GM23338 (cell line): Measurements from ENCODE around the gene CES2. TPM values are rescaled to one million over a fixed set of nuclear protein-coding genes. Genes with fewer than 3 reads are reported as not detected.

Source experiments
- ATAC-seq: fragments of 200-7000 bp; cut with Tn5 transposase; 3 replicates; pipeline ENCODE4 v1.9.1; 2020
- DNase-seq: peaks from one replicate; pipeline ENCODE4 v3.0.0-alpha.2; 2015; ENCODE audit warnings: low spot score
- H2AFZ ChIP-seq: fragments of 200-600 bp; sonication (generic); 2 replicates; pipeline ENCODE4 v1.8.0; 2016; ENCODE audit warnings: antibody characterized with exemption, mild to moderate bottlenecking, moderate library complexity
- H3F3A ChIP-seq: fragments of 200-600 bp; sonication (generic); replicated peaks from 2 replicates; pipeline ENCODE4 v1.8.0; 2017; ENCODE audit warnings: antibody characterized with exemption, mixed run types, low read depth
- H3K27ac ChIP-seq: fragments of 200-600 bp; sonication (generic); 2 replicates; pipeline ENCODE4 v1.6.1; 2016; ENCODE audit warnings: low read depth
- H3K27me3 ChIP-seq: fragments of 200-600 bp; sonication (generic); 2 replicates; pipeline ENCODE4 v1.8.0; 2016; ENCODE audit warnings: mild to moderate bottlenecking, mixed run types, moderate library complexity; ENCODE audit not compliant: insufficient read depth
- H3K36me3 ChIP-seq: fragments of 200-600 bp; sonication (generic); 2 replicates; pipeline ENCODE4 v1.8.0; 2016; ENCODE audit warnings: mild to moderate bottlenecking; ENCODE audit not compliant: insufficient read depth
- H3K4me1 ChIP-seq: fragments of 200-600 bp; sonication (generic); 2 replicates; pipeline ENCODE4 v1.8.0; 2016; ENCODE audit warnings: mild to moderate bottlenecking, moderate library complexity; ENCODE audit not compliant: insufficient read depth
- H3K4me2 ChIP-seq: fragments of 200-600 bp; sonication (generic); 2 replicates; pipeline ENCODE4 v1.7.1; 2017; ENCODE audit warnings: mixed run types
- H3K4me3 ChIP-seq: fragments of 200-600 bp; sonication (generic); 2 replicates; pipeline ENCODE4 v1.6.1; 2016; ENCODE audit warnings: mixed run types
- H3K79me2 ChIP-seq: fragments of 200-600 bp; sonication (generic); replicated peaks from 2 replicates; pipeline ENCODE4 v1.8.0; 2017; ENCODE audit warnings: mild to moderate bottlenecking; ENCODE audit not compliant: insufficient read depth
- H3K9me2 ChIP-seq: fragments of 200-600 bp; sonication (generic); 2 replicates; pipeline ENCODE4 v1.8.0; 2017; ENCODE audit not compliant: insufficient read depth
- H4K20me1 ChIP-seq: fragments of 200-600 bp; sonication (generic); replicated peaks from 2 replicates; pipeline ENCODE4 v1.8.0; 2017; ENCODE audit warnings: mild to moderate bottlenecking; ENCODE audit not compliant: insufficient read depth
- H3K27ac Mint-ChIP-seq: 2 replicates; pipeline ENCODE4 v1.8.0; 2020; ENCODE audit warnings: inconsistent platforms, mild to moderate bottlenecking, moderate library complexity, mixed read lengths
- H3K27me3 Mint-ChIP-seq: 3 replicates; pipeline ENCODE4 v1.8.0; 2022; ENCODE audit warnings: low read depth, mild to moderate bottlenecking, moderate library complexity, mixed read lengths, inconsistent platforms; ENCODE audit not compliant: insufficient read depth, poor library complexity
- H3K36me3 Mint-ChIP-seq: 3 replicates; pipeline ENCODE4 v1.8.0; 2021; ENCODE audit warnings: low read depth, mild to moderate bottlenecking, inconsistent platforms, moderate library complexity, mixed read lengths
- H3K4me1 Mint-ChIP-seq: 3 replicates; pipeline ENCODE4 v1.8.0; 2020; ENCODE audit warnings: mild to moderate bottlenecking, inconsistent platforms, mixed read lengths
- H3K4me3 Mint-ChIP-seq: 3 replicates; pipeline ENCODE4 v1.8.0; 2021; ENCODE audit warnings: moderate library complexity, mild to moderate bottlenecking, inconsistent platforms, mixed read lengths
- H3K9me3 Mint-ChIP-seq: 3 replicates; pipeline ENCODE4 v1.8.0; 2020; ENCODE audit warnings: moderate library complexity, mild to moderate bottlenecking, inconsistent platforms, mixed read lengths
- CREB1 ChIP-seq: fragments of 250-450 bp; sonication (Bioruptor Pico); IDR thresholded peaks from 2 replicates; pipeline ENCODE4 v1.5.0; 2020; ENCODE audit warnings: low read depth, mild to moderate bottlenecking, moderate library complexity
- CTCF ChIP-seq, 2 experiments: fragments of 200-600 bp in 1 of 2; sonication (generic) in 1 of 2; conservative IDR thresholded peaks; 2 replicates each; pipeline versions ENCODE4 v1.5.1 to v1.6.1; 2016 to 2017; ENCODE audit warnings: antibody characterized with exemption in 2 of 2, low read depth in 2 of 2, mild to moderate bottlenecking in 2 of 2, moderate library complexity in 1 of 2
- ETS1 ChIP-seq: IDR thresholded peaks from 2 replicates; pipeline ENCODE4 v1.6.1; 2016; ENCODE audit warnings: antibody characterized with exemption
- EZH2 ChIP-seq: fragments of 200-600 bp; sonication (generic); IDR thresholded peaks from one replicate; pipeline ENCODE4 v1.8.0; 2017; ENCODE audit warnings: antibody characterized with exemption, mild to moderate bottlenecking, low read depth; ENCODE audit not compliant: unreplicated experiment
- EZH2phosphoT487 ChIP-seq: fragments of 200-600 bp; sonication (generic); IDR thresholded peaks from one replicate; pipeline ENCODE4 v1.8.1; 2018; ENCODE audit warnings: antibody characterized with exemption; ENCODE audit not compliant: unreplicated experiment
- JUNB ChIP-seq: IDR thresholded peaks from one replicate; pipeline ENCODE4 v1.6.1; 2016; ENCODE audit warnings: antibody characterized with exemption; ENCODE audit not compliant: unreplicated experiment
- NANOG ChIP-seq: IDR thresholded peaks from 2 replicates; pipeline ENCODE4 v1.6.1; 2016; ENCODE audit warnings: antibody characterized with exemption, borderline replicate concordance
- POLR2AphosphoS5 ChIP-seq: IDR thresholded peaks from 2 replicates; pipeline ENCODE4 v1.6.1; 2016; ENCODE audit warnings: antibody characterized with exemption, low read depth
- STAT1 ChIP-seq: IDR thresholded peaks from one replicate; pipeline ENCODE4 v1.6.1; 2016; ENCODE audit warnings: antibody characterized with exemption; ENCODE audit not compliant: unreplicated experiment
- ZNF331 ChIP-seq: fragments of 250-450 bp; sonication (Bioruptor Pico); IDR thresholded peaks from 2 replicates; pipeline ENCODE4 v1.5.0; 2020; ENCODE audit warnings: low read depth, mild to moderate bottlenecking, moderate library complexity
- ZNF462 ChIP-seq: fragments of 250-450 bp; sonication (Bioruptor Pico); IDR thresholded peaks from 2 replicates; pipeline ENCODE4 v1.5.0; 2020; ENCODE audit warnings: mild to moderate bottlenecking, moderate library complexity
- long read RNA-seq: library from polyadenylated mRNA; unstranded; transcript quantifications from one replicate; pipeline ENCODE4 v2.0.0, GENCODE V29; 2020; ENCODE audit not compliant: unreplicated experiment
- polyA plus RNA-seq: library from polyadenylated mRNA; unstranded; fragments of >200 nt; fragmentation: Nextera tagmentation; extraction: Ambion mirVana; gene quantifications from 2 replicates; pipeline ENCODE4 v1.2.1, GENCODE V29; 2016
- total RNA-seq: library from RNA; depleted of rRNA; stranded (reverse); fragments of >200 nt; shearing (Covaris generic); gene quantifications from 2 replicates; pipeline ENCODE4 v1.2.3, GENCODE V29; 2014; rRNA removed

CES2 gene
- total RNA-seq (8.2 and 9.3 TPM in 2 replicates), polyA plus RNA-seq (4.3 and 5.0 TPM in 2 replicates)
- long read RNA-seq, partial matches to known transcripts: 0 of 4 reads
- long read RNA-seq, other reads (novel, unspliced or antisense): 2 of 4 reads

- peaks cover 10% of the 10 kb centered on the region for H4K20me1 ChIP-seq
- peaks cover 34% of the 10 kb centered on the region for H3K27me3 Mint-ChIP-seq
- peak within 1 kb of the TSS; percentile 93 for H2AFZ ChIP-seq
- no peaks in the 10 kb centered on the region for H3K9me2 ChIP-seq
- H3K36me3 ChIP-seq: no peaks in the 10 kb centered on the region
- 0 out of 2 replicates have a peak, but pooled peaks cover 6% of the 10 kb centered on the region for H3F3A ChIP-seq
- TF ChIP-seq CREB1 (CRISPR knock-in tag): no peak
- TF ChIP-seq ETS1: no peak
- no peak for TF ChIP-seq EZH2phosphoT487
- TF ChIP-seq NANOG: no peak
- TF ChIP-seq ZNF331: no peak
- TF ChIP-seq ZNF462 (CRISPR knock-in tag): no peak
- no peak for TF ChIP-seq STAT1
- no peak for TF ChIP-seq CTCF (conservative IDR thresholded peaks at IDR 0.05; ENCODE audit: low read depth in 2 of 2)
- no peak for TF ChIP-seq JUNB
- TF ChIP-seq POLR2AphosphoS5: no peak
- TF ChIP-seq EZH2: no peak
- H3K27me3 ChIP-seq: peaks cover 27% of the 10 kb centered on the region
- peaks cover 8% of the 10 kb centered on the region for H3K4me1 ChIP-seq
- peaks cover 12% of the 10 kb centered on the region for H3K4me1 Mint-ChIP-seq
- peak within 1 kb of the TSS; percentile 98 for H3K4me3 Mint-ChIP-seq
- DNase-seq (peak; percentile 21), ATAC-seq (peak; percentile 12)
- peak within 1 kb of the TSS; percentile 91 for H3K4me3 ChIP-seq
- peaks cover 5% of the 10 kb centered on the region; the same call in 1 of the 3 replicates for H3K36me3 Mint-ChIP-seq
- 0 out of 2 replicates have a peak within 1 kb of the TSS, but pooled peaks have one; percentile 67 for H3K27ac Mint-ChIP-seq
- H3K79me2 ChIP-seq: peaks cover 3% of the 10 kb centered on the region; the same call in 1 of the 2 replicates
- no peaks in the 10 kb centered on the region for H3K9me3 Mint-ChIP-seq
- peak within 1 kb of the TSS; percentile 96 for H3K4me2 ChIP-seq
- no peak within 1 kb of the TSS for H3K27ac ChIP-seq
Measured at GRCh38 chr16:66935314-66936011, at the start of gene CES2. CES2 (plus strand) TSS chr16:66935516; CDS start chr16:66935636, 120 bp downstream.
